HG03469 (cell line): ENCODE data around the gene RTN3.

ENCODE experiments used
- ATAC-seq: cut with Tn5 transposase; IDR thresholded peaks from one replicate; pipeline ENCODE4 v1.9.1; 2021; ENCODE audit warnings: mild to moderate bottlenecking, moderate library complexity, moderate number of reproducible peaks; ENCODE audit not compliant: unreplicated experiment

RTN3 gene

DNA sequence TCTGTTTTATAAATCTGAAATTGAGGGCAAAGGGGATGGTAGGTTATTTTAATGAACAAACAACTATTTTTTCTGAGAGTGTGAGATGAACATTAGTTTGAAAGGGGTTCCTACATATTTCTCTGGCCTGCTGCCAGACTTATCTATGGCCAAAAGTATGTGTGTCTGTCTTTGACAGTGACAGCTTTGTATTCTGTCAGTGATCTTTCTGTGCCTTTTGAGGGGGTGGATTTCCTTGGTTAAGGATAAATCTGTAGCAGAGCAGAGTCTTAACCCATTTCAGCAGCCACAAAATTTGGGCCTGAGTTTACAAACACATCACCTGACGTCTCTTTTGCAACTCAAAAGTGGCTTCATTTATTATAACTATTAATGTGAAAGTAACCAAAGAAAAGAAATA lies 56.4 kb downstream of the RTN3 start:
- ATAC-seq = no peak

DNA sequence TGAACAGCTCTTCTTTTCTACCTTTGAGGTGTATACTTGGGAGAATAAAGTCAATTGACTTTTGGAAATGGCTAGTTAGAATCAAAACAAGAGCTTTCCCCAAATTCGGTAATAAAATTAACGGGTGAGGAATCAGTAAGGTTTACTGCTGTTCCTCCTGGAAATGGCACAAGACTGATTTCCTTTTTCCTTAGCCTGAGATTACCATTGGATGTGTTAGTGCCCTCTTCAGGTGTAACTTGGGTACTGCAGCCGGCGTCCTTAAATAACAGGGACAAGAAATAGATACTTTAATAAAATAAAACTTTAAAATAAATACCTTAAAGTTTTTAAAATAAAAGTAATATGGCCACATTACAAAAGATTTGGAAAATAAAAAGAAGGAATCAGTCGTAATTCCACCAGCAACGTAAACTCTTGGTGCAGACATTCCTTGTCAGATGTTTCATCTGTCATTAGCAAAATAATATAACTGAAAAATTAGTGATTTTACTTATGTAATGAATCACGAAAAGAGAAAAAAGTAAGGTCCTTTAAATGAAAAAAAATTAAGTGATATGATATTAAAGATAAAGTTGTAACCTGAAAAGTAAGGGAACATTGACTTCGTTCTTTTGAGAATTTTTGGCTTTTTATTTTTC lies 57.5 kb downstream of the RTN3 start:
- ATAC-seq = no peak

DNA sequence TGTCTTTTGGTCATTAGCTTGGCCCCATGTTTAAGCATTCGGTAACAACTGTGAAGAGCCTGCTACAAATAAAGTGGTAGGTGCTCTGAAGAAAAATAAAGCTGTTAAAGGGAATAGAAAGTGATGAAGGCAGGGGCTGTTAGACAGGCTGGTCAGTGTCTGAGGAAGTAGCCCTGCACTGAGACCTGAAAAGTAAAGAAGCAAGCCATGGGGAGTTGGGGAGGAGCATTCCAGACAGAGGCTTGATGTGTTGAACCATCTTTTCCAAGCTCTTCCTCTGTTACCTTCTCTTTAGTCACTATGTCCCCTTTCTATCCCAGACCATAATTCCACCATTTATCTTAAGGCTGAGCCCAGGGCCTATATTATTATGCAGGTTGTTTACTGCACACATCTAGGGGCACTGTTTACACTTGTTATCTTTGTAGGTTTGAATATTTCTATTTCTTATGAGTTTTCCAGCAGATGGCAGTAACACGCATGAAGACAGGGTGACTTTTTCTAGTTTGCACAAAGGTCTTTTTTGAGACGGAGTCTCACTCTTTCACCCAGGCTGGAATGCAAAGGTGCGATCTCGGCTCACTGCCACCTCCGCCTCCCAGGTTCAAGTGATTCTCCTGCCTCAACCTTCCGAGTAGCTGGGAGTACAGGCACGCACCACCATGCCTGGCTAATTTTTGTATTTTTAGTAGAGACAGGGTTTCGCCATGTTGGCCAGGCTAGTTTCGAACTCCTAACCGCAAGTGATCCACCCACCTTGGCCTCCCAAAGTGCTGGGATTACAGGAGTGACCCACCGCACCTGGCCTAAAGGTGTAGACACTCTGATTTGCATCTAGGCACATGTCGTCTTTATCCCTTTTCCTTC lies 64.2 kb downstream of the RTN3 start:
- no peak for ATAC-seq

DNA sequence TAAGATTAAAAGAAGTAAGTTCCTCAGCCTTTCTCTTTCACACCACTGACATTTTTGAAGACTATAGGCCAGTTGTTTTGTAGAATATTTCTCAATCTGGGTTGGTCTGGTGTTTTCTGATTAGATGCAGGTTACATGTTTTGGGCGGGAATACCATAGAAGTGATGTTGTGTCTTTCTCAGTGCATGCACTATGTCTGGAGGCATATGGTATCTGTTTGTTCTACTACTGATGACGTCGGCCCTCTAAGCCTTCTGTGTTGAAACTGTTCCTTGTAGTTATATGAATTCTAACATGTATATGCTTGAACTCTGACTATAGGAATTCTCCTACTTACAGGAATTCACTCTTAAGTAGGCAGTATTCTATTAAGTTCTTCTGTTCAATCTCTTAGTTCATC lies 65.7 kb downstream of the RTN3 start:
- ATAC-seq = no peak

DNA sequence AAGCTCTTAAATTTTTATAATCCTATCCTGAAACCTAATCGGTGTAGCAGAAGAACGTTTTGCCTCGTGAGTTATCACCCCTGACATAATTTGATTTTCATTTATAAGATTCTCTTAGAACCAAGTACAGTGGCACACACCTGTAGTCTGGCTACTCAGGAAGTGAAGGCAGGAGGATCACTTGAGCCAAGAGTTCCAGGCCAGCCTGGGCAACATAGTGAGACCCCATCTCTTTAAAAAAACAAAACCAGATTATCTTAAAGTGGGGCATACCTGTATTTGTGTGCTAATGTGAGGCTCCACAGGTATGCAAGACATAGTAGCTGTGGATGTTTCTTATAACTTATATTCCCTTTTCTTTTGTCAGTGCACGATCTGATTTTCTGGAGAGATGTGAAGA lies 68.3 kb downstream of the RTN3 start:
- ATAC-seq = no peak

DNA sequence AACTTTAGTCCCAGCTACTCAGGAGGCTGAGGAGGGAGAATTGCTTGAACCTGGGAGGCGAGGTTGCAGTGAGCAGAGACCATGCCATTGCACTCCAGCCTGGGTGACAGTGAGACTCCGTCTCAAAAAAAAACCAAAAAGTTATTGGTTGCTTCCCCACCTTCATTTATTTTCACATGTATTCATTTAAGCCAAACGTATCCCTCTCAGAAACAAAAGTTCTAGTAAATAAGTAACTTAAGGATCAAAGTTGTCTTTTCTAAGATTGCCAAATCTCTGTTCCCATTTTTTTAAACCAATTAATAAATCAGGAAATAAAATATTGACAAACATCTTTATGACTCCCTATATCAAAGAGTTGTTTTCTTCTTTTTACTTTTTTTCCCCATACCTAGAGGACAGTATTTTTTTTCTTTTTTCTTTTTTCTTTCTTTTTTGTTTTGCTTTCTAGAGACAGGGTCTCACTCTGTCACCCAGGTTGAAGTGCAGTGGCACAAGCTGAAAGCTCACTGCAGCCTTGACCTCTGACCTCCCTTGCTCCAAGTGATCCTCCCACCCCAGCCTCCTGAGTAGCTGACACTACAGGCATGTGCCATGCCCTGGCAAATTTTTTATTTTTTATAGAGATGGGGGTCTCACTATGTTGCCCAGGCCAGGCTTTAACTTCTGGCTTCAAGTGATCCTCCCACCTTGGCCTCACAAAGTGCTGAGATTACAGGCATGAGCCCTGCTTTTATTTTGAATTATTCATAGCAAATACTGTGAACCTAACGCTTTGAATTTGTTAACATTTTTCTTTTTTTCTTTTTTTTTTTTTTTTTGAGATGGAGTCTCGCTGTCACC lies 75.8 kb downstream of the RTN3 start:
- ATAC-seq = no peak

DNA sequence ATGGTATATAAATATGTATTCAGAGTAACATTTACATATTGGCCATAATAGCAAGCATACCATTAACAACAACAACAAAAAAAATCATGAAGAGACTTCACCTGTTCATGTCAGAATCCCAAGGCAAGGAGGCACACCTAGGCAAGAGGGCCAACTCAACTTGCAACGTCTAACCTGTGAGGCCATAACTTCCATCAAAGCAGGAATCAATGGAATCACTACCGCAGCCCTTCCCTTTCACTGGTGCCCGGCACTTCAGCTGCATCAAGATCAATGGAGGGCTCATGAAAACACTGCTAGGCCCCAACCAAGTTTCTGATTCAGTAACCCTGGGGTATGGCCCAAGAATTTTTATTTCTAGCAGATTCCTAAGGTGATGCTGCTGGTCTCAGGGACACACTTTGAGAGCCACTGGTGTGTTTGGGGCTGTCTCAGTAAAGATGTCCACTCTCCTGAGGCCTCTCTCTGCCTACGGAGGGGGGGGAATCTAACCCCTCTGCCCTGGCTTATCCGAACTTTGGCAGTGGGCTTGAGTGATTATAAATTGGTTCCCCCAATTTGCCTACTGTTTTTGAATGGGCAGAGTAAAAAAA lies 79.3 kb downstream of the RTN3 start:
- no peak for ATAC-seq

DNA sequence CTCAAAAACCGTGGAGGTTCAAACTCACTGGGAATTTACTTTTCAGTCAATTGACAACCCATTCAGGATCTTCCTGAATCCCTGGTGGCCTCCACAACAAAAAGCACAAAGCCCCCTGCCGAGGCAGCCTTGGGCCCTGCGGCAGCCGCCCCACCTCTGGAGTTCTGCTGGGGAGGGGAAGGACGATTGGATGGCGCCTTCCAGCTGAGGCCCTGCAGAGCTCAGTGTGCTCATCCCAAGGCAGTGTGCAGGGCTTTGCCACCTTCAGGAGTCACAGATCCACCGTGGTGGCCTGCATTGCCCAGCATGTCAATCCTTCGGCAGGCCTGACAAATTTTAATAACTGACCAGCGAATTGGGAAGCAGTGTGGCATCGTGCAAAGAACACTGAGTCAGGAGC lies 79.9 kb downstream of the RTN3 start:
- no peak for ATAC-seq

DNA sequence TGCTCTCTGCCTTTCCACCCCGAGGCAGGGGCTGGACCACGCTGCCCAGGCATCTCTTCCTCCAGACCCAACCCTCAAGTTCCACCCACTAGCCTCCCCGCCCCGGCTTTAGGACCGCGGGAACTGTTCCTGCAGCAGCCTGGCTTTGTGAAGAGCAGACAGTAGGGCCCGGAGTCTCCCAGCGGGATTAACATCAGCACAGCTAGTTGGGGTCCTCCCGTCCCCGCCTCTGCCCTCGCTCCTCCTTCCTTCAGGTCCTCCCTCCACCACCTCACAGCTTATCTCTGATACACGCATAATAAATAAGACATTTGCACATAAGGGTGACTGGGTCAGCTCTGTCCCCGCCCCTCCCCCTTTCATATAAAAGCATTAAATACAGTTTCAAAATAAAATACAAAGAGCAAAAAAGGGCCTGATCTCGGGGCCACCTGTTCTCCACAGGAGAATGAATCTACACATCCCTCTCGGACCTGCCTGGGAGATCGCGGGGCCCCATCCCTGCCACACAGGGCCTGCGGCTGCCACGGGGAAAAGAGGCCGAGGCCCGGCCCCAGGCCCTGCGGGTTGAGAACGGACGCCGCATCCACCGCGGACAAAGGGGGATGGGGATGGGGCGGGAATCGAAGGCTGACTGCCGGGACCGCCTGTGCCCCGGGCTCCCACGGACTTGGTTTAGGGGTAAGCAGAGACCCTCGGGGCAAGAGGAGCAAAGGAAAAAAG lies 80.8 kb downstream of the RTN3 start:
- ATAC-seq = no peak

DNA sequence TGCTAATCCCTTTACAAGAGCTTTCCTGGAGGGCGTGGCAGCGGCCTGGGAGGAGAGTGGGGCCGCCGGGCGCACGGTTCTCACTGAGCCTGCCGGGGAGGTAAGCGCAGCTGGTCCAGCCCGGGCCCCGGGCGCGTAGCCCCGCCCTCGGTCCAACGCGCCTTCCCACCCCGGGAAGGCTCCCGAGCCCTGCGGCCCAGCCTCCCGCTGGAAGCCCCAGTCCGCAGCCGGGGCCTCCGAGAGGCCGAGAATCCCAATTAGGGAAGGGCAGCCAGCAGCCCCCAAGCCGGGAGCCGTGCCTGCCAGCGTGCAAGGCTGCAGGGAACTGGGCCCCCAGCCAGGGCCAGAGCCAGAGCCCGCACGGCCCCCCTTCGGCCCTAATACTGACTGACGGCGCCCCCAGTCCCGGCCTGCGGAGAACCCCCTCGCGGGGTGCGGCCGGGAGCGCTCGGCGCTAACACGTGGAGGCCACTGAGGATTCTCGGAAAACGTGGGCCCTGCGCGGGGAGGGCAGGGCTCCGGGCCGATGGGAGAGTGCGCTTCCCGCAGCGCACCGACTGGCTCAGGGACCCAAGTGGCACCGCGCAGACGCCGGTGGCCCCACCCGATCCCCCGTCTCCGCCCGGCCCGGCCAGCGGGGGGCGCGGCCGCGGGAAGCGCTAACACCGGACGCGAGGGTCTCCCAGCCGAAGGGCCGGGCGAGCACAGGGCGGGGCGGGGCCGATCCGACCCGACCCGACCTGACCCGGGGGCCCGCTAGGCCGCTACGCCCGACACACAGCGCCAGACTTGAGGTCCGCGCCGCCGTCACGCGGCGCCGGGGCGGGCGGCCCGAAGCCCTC lies 81.6 kb downstream of the RTN3 start:
- no peak for ATAC-seq

DNA sequence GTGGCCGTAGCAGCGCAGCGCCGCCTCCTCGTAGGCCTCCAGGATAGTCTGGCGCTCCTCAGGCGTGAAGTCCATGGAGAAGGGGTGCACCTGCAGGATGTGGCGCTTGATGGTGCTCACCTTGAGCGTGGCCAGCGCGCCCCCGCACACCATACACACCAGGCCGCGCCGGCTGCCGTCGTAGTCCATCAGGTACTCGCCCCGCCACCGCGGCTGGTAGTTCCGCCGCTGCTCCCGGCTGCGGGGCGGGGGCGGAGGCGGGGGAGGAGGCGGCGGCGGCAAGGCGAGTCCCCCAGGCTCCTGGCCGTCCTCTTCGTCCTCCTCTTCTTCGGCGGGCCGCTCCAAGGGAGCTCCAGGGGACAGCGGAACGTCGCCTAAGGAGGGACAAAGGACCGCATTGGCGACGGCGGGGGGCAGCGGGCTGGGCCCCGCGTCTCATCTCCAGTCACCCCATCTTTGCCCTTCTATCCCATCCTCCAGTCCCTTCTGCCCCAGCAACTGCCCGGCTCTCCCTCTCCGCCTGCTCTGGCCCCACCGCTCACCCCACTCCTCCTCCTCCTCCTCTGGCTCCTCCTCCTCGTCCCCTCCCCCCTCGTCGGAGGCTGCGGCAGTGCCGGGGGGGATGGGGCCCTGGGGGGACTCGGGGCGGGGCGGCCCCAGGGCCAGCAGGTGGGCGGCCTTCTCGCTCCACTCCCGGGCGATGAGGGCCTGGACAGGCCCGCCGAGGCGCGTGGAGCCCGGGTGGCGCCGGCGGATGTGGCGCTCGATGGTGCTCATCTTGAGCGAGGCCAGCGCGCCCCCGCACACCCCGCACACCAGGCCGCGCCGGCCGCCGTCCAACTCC lies 82.4 kb downstream of the RTN3 start:
- no peak for ATAC-seq

DNA sequence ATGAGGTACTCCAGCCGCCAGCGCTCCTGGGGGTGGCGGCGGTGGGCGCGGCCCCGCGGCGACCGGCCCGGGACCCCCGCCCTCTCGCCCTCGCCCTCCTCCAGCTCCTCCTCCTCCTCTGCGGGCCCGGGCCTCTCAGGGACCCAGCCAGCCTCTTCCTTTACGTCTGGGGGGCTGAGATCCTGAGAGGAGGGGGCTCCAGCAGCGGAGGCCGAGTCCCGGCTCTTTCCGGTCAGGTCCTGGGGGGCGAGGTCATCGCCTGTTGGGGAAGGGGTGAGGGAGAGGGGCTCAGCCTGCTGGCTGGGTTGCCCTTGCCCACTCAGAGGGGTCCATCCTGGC lies 83.0 kb downstream of the RTN3 start:
- ATAC-seq = no peak

DNA sequence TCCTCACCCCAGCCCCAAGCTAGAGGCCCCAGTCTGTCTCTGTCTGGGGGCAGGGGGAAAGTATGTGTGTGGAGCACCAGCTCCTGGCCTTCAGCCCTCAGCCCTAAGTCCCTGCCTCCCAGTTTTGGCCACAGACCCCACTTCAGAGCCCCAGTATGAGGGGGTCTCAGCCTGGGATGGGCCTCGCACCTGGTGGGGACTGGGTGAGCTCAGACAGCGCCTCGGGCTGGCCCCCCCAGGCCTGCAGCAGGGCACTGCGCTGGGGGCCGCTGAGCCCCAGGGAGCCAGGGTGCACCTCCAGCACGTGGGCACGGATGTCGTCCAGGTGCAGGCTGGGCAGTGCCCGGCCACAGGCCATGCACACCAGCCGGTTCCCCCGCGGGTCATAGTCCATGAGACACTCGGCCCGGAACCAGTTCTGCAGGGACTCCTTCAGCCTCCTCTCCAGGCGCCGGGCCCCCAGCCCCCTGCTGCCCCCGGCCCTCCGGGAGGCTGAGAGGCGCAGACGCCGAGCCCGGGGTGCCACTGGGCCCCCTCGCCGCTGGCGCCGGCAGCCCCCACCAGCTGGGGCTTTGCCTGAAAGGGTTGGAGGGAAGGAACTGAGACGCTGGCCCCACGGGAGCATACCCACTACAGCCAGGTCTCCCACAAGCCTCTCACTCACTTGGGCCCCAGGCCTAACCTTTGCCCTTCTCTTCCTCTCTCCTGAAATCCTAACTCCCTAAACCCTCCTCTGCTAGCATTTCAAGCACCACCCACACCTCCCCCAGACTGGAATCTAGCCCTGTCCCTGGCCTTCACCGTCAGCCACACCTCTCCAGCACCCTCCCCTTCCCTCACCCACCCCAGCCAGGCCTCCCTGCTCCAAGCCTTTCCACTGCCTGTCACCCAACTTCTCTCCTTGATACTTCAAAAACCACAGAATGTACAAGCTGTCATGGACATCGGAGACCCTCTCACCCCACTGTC lies 83.7 kb downstream of the RTN3 start:
- ATAC-seq = no peak

DNA sequence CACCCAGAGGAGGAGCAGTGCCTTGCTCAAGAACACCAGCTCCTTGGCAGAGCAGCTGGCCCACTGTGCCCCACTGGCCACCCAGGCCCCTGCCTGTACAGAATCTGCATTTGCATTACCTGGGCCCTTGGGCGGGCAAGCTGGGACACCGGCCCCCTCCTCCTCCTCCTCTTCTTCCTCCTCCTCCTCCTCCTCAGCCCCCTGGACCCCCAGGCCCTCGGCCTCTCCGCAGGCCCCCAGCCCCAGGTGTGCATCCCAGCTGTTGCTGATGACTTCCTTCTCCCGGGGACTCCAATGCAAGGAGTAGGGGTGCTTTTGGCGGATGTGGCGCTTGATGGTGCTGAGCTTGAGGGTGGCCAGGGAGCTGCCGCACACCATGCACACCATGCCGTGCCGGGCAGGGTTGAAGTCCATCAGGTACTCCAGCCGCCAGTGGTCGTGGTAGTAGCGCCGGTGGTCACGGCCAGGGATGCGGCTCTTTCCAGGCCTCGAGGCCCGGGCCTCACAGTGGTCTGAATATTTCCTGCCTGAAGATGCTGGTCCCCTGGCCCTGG lies 84.5 kb downstream of the RTN3 start:
- ATAC-seq = no peak

DNA sequence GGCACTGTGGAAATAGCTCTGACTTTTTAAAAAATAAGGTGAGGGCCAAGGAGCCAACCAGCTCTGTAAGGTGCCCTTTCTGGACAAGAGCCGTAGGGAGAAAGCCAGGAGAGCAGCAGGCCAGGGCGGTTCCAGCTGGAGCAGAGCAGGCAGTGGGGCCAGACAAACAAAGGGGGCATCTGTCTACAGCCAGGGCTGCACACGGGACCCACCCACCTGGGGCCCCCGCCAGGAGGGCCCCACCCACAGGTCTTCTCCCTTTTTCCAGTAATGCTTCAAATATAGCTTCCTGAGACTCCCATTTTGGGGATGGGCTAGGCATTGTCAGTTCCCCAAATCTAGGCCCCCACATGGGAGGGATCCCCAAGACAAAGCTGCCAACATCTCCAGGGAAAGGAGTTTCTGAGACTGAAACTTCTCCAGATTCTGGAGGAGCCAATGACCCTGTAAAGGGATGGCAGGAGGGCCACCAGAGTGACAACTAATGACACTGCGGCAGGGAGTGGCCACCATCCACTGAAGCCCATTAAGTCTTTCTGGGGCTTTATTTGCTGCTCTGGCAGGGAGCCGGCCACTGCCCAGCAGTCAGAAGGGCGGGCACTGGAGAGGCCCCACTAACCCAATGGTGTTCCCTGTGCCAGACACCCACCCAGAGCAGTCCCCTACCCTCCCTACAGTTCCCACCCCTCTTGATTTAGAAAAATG lies 85.4 kb downstream of the RTN3 start:
- no peak for ATAC-seq

DNA sequence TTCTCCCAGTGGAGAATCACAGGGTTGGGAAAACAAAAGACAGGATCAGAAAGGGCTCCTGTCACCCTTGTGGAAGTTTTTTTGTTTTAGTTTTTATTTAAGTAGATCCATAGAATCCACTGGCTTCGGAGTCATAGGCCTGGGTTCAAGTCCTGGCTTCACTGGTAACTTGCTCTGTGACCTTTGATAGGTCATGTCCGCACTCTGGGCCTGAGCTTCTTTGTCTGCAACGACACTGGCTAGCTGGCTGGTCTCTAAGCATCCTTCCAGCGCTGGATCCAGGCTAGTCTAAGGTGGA lies 85.9 kb downstream of the RTN3 start:
- no peak for ATAC-seq
